NCI-H748 (cell line): ENCODE results near the gene FARP1.

ENCODE experiments used
- DNase-seq: peaks from one replicate; lab custom pipeline; 2025; ENCODE audit not compliant: unreplicated experiment; lab: John Stamatoyannopoulos, UW

FARP1 gene

DNA sequence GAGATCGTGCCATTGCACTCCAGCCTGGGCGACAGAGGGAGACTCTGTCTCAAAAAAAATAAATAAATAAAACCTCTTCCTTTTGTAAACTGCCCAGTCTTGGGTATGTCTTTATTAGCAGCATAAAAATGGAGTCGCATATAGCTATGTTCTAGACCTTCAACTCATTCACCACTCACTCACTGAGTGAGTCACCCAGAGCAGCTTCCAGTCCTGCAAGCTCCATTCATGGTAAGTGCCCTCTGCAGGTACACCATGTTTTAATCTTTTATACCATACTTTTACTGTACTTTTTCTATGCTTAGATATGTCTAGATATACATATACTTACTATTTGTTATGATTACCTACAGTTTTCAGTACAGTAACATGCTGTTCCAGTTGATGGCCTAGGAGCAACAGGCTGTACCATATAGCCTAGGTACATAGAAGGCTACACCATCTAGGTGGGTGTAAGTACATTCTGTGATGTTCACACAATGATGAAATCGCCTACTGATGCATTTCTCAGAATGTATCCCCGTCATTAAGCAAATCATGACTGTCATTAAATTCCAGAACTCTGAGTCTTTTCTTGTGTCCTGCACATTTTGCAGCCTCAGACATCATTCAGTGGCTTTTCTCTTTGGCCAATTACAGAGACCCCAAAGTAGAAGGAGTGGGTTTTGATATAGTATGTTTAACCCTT is 13.7 kb upstream of the FARP1 start:
- no peak for DNase-seq

DNA sequence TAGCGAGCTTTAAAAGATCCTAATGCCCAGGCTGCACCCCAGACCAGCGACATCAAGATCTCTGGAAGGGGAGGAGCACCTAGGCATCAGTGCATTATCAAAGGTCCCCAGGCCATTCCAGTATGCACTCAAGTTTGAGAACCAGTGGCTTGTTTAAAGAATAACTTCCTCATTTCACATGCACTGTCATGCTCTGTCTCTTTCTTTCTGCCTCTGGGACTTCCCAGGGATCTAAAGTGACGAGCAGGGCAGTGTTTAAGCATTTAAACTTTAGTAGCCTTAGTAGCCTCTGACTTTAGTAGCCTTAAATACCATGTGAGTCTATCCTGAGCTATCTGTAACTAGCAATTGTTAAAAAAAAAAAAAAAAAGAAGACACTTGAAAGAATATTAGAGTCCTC is 8.9 kb upstream of the FARP1 start:
- no peak for DNase-seq

DNA sequence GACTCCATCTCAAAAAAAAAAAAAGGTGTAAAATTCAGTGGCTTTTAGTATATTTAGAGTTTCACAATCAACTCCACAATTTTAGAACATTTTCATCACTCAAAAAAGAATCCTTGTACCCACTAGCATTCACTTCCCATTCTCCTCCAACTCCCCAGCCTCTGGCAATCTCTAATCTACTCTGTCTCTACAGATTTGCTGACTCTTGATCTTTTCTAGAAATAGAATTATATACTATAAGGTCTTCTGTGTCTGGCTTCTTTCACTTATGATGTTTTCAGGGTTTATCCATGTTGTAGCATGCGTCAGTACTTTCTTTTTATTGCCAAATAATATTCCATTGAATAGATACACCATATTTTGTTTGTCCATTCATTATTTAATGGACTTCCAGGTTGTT is 8.0 kb upstream of the FARP1 start:
- no peak for DNase-seq

DNA sequence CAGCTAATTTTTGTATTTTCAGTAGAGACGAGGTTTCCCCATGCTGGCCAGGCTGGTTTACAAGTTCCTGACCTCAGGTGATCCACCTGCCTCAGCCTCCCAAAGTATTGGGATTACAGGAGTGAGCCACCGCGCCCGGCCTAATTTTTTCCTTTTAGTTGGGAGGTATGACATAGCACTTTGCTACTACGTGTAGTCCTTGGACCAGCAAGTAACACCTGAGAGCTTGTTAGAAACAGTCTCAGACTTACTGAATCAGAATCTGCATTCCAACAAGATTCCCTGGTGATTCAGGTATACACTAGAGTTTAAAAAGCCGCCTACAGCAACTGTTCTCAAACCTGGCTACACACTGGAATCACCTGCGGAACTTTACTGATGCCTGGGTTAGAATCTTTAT is 1.8 kb upstream of the FARP1 start:
- DNase-seq, result no peak

DNA sequence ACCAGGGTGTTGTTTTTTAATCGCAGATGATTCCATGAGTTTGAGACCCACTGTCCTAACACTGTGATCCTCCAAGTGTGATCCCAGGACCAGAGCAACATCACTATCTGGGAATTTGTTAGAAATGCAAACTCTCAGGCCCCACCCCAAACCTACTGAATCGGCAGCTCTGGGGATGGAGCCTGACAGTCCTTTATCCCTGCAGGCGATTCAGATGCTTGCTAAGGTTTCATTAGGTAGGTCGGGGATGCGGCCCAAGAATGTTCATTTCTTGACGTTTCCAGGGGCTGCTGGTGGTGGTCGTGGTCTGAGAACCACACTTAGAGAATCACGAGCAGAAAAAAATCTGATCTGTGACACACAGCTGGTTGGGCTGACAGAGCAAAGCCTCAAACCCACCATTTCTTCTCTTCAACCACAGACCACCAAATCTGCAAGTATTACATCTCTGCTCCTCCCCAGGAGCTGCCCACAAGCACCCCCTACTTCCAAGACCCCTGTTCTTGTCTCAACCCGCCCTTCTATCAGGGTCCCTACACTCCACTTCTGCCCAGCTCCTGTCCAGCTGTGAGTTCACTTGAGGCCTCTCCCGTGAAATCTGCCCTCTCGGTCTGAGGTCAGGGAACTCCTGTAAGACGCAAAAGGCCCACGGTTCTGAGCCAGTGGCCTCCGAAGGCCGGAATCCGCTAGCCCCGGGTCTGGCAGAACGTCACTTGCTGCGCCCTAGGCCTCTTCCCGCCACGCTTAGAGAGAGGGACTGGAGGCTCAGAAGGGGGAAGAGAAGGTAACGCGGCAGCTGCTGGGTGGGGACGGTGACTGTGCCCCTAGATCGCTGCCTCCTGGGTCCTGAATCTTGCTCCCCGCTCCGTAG is 1.1 kb upstream of the FARP1 start:
- peak; percentile 47 for DNase-seq

DNA sequence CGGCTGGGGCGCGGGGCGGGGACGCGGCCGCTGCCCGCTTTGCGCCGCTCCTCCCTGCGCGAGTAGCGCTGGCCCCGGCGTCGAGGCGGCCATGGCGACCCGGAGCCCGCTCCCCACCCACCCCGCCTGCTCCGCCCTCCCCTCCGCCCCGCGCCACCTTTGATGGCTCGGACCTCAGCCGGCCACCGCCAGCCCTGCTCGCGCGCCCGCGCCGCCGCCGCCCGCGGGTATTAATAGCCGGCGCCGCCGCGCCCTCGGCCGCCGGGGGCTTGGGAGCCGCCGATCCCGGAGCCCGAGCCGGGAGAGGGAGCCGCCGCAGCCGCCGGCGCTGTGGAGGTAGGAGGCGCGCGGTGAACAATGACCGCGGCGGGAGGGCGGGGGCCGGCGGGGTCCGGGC is 261 bp downstream of the FARP1 start:
- no peak for DNase-seq

DNA sequence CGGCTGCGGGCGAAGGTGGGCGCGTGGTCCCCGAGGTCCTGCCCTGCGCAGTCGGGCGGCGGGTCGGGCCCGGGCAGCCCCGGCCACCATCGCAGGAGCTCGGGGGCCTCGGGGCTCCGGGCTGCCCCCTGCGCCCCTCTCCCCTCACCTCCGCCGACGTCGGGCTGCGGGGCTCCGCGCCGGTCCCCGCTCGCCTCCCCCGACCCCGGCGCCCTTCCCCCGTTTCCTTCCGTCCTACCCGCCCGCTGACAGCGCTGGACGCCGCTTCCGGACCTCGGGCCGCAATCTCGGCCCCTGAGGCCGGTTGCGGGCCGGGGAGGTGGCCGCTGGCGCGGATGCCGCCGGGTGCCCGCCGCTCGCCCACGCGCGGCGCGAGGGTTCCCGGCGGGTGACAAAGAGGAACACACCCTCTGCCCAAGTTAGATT is 720 bp downstream of the FARP1 start:
- DNase-seq, result peak; percentile 52

DNA sequence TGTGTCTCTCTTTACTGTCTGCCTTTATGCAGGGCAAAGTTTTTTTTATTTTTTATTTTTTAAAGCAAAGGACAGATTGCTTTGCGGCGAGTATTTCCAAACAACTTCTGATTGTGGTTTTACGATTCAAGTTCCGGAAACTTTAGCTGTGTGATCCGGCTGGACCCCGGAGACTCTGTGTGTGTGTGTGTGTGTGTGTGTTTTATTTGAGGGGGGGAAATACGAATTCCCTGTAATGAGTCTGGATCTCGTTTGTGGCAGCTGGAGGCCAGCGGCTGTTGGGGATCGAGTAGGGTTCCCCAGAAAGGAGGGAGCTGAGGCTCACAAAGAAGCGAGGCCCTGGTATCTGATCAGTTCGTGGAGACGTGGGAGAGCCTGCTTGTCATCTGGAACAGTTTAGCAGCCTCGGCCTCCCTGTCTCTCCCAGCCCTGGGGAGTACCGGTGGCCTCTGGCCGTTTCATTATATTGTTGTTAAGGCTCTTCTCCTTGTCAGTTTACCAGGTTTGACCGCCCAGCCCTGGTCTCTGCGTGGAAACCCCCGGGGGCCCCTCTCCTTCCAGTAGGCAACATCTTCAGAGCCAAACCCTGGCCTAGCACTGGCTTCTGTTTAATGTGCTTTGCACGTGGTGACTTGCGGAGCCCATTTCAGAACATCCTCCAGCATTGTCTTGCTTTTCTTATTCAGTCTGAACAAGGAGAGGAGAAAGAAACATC is 1.3 kb downstream of the FARP1 start:
- peak; percentile 46 for DNase-seq

DNA sequence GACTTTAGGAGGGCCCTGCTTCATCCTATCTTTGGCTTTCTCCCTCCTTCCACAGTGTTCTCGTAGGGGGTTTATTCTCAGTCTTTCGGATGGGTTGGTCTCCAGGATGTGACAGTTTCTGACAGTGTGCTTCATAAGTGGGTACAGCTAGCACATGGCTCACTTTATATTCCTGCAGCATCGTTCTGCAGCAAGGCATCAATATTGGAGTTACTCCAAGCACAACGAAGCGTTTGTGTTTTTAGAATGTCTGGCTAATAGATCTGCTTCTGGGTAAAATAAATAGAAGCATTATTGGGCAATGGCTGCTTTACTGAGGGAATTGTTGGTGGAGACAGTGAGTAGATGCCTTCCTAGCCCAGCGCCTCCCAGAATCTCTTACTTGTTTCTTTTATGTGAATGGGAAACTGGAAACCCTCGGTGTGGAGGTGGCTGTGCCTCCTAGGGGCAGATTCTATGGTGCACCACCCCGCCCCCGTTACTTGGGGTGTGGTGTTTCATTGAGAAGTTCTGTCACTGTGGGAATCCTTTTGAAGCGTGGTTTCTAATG is 2.0 kb downstream of the FARP1 start:
- DNase-seq, result peak; percentile 63

DNA sequence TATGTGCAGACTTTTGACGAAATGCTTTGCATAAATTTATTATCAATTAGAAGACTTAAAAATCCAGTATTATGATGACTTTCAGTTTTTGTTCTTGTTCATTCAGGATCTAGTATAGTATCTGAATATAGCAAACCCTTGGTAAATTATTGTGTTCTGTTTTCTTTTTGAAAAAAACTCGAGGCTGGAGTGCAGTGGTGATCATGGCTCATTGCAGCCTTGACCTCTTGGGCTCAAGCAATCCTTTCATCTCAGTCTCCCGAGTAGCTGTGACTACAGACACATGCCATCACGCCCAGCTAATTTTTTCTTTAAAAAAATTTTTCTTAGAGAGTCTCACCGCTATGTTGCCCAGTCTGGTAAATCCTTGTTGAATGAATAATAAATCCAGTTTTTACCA is 4.6 kb downstream of the FARP1 start:
- no peak for DNase-seq

DNA sequence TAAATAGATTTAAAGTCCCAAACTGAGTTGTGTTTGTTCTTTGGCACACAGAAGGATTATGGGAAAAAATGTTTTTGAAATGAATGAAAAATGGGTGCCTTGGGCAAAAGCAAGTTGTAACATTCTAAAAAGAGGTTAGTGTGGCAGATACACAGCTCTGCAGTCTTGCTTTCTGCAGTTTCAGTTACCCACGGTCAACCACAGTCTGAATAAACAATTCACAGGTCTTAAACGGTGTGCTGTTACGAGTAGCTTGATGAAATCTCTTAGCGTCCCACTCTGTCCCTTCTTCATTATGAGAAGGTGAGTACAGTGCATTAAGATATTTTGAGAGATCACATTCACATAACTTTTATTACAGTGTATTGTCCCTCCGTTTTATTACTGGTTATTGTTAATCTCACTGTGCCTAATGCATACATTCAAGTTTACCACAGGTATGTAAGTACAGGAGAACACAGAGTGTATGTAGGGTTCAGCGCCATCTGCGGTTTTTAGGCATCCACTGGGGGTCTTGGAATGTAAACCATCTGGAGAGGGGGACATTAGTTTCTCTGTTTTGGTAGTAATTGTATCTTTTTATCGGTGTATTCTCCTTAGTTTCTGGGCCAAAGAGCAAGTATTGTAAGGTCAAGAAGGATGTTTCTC is 8.1 kb downstream of the FARP1 start:
- no peak for DNase-seq

DNA sequence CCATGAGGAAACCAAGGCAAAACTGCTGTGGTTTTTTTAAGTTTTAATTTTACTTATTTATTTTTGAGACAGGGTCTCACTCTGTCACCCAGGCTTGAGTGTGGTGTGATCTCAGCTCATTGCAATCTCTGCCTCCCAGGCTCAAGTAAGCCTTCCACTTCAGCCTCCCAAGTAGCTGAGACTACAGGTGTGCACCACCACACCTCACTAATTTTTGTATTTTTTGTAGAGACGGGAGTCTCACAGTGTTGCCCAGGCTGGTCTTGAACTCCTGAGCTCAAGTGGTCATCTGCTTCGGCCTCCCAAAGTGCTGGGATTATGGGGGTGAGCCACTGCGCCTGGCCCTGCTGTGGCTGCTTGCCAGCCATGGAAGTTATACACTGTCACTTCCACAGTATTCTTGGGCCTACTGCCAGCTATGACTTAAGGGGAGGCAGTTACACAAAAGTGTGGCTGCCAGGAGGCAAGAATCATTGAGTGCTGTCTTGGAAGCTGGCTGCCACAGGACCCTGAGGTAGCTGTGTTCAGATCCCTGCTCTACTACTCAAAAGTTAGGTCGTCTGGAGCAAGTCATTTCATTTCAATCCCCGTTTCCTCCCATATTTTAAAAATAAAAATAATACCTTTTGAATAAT is 12.7 kb downstream of the FARP1 start:
- no peak for DNase-seq

DNA sequence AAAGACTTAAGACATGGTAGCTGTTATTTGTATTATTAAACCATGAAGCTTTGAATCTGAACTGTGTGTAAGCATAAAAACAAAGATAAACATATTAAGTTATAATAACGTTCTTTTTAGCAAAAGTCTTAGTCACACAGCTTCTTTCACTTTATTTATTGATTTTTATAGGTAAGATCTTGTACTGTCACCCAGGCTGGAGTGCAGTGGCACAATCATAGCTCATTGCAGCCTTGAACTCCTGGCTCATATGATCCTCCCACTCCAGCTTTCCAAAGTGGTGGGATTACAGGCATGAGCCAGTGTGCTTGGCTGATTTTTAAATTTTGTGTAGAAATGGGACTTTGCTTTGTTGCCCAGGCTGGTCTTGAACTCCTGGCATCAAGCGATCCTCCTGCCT is 13.4 kb downstream of the FARP1 start:
- no peak for DNase-seq

DNA sequence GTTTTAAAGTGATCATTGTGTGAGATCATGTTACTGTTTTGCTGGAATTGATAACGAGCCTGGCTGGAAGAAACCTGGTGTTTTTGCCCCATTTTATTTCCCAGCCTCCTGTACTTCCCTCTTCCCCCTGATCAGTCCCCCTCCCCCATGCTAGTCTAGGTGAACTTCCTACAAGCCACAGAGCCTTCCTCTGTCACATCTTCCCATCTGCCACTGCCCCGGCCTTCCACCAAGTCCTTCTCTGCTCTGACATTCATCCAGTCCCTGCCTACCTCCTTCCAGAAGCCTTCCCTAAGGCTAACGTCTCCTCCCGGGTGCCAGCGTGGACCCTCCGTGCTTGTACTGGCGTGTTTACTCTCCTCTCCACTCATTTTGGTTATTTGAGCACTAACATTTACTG is 14.3 kb downstream of the FARP1 start:
- no peak for DNase-seq

DNA sequence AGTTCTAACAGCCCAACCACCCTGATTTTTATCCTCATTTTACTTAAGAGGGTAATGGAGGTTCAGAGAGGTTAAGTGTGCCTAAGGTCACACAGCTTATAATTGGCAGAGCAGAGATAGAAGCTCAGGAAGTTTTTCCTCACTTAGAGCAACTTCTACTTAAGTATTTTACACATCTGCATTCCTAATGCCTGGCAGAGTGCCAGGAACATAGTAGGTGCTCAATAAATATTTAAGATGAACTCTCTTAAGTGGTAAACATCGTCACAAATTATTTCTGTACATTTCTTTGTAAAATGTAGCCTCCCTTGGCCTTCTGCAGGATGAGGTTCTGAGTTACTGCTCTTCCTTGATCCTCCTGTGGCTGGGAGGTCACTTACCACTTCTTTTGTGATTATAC is 14.7 kb downstream of the FARP1 start:
- no peak for DNase-seq

DNA sequence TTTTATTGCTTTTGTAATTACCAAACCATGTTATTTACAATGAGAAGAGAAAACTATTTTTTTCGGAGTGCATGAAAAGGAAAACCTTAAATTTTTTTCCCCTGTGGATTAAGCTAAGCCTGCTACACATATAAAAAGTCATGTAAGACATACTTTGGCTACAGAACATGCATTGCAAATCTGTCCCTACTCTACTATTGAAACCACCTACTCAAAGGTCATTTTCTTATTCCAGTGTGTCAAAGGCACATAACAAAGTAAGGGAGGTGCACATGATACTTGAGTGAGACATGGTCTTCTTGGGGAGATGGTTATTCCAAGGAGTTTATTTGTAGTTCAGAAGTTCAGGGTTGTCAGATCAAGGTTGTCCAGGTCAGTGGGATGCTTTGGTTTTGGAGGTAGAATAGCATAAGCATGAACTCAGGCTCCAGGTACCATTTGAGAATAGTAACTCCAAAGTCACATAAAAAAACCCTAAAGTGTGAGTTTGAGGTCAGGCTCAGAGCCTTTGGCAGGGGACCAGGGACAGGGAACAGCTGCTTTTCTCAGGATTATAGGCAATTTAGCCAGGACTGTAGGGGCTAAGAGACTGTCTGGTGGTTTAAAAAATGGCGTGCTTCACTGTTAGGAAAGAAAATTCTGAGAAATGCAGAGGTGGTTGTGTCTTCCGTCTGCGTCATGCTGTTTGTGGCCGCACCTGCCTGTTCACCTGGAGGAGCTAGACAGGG is 15.4 kb downstream of the FARP1 start:
- no peak for DNase-seq

DNA sequence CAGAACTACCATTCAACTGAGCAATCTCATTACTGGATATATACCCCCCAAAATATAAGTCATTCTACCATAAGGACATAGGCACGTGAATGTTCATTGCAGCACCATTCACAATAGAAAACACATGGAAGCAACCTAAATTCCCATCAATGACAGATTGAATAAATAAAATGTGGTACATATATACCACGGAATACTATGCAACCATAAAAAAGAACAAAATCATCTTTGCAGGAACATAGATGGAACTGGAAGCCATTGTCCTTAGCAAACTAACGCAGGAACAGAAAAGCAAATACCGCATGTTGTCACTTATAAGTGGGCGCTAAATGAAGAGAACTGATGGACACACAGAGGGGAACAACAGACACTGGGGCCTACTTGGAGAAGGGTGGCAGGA is 20.0 kb downstream of the FARP1 start:
- DNase-seq, result no peak

DNA sequence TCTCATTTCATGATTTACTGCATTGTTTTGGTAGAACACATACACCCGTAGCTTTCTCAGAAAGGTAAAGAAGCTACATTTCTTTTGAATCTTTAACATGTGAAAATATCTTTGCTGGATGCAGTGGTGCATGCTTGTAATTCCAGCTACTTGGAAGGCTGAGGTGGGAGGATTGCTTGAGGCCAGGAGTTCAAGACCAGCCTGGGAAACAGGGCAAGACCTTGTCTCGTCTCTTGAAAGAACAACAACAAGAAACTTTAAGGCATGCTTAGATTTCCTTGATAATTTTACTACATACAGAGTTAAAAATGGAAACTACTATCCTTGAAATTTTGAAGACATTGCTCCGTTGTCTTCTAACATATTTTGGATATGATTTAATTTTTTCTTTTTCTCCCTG is 26.4 kb downstream of the FARP1 start:
- no peak for DNase-seq

DNA sequence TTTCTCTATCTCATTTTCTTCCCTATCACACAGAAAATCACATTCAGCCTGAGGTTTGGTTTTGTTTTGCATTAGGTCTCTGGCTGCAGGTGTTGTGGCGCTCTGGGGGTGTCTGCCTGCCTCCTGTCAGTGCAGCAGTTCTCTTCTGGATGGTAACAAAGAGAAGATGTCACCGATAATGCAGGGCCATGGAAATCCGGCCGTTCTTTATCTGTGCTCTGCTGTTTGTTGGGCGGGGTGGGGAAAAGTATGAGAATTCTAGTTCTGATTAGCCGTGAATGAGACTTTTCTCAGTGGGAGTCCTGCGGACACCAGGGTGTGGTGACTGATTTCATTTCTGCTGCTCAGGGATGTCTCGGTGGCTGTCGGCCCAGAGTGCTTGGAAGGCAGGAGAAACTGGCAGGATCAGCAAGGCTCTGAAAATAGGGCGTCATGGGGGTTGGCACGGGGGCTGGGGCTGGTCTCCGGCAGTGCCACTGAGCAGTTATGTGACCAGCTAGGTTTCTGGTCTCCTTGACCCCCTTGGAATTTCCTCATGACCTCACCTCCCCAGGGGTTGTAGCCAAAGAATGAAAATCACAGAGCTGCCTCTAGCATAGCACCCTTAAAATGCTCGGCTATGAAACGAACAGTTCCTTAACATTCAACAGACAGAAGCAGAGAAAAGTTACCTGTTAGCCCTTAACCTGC is 29.2 kb downstream of the FARP1 start:
- no peak for DNase-seq
